HL-60 (cell line): ENCODE measurements around the gene XRCC6.

Experiments used
- CTCF ChIP-seq: IDR thresholded peaks from one replicate; pipeline ENCODE4 v1.5.1; 2011; ENCODE audit warnings: low read length, control low read depth, inconsistent platforms; ENCODE audit not compliant: insufficient read depth
- REST ChIP-seq: IDR thresholded peaks from 2 replicates; pipeline ENCODE4 v1.6.1; 2012; ENCODE audit warnings: low read depth; ENCODE audit not compliant: insufficient replicate concordance

- TF ChIP-seq CTCF, result no peak
- TF ChIP-seq REST, result no peak
Observed at GRCh38 chr22:41585898-41586297, 35.2 kb upstream of the XRCC6 start.
